NCI-H2196 treated with DMSO at 0.1 percent for 48 hours (cell line): Measurements from ENCODE around the gene FSTL5.

Experiments used
- DNase-seq: peaks from one replicate; lab custom pipeline; 2025; ENCODE audit not compliant: unreplicated experiment; lab: John Stamatoyannopoulos, UW

Gene FSTL5

DNA sequence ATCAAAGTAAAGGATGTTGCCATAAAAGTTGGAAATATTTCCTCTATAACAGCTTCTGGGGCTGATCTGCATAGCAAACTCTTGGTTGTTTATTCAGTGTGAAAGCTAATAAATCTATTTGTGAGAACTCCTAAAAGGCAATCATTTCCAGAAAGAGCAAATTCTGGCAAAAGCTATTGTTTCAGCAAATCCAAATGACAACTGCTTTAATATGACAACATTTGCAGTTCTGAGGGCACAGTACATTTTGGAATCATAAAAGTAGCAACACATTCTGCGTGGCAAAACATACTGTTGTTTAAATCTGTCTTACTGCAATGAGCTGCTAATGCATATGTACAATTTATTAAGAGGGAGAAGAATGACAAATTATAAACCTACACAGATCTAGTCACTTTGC, 818.1 kb downstream of the FSTL5 start:
- DNase-seq, result no peak

DNA sequence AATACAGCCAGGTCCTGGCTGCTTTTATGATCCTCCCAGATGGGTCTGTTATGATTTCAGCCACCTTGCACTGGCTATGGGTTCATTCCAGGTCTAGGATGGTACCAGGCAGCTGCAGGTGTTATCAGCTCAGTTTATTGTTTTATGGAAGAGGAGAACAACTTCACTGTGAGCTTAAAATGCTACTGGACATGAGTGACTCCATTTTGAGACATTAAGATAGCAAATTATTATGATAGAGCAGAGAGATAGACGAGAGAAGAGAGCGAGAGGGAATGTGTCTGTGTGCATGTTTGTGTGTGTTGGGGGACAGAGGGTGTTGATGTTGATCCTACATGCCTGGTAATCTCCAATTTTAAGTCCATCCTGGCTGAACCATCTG, 820.2 kb downstream of the FSTL5 start:
- DNase-seq, result no peak

- DNase-seq, result no peak
Observed at GRCh38 chr4:161342881-161343568, 820.8 kb downstream of the FSTL5 start.

DNA sequence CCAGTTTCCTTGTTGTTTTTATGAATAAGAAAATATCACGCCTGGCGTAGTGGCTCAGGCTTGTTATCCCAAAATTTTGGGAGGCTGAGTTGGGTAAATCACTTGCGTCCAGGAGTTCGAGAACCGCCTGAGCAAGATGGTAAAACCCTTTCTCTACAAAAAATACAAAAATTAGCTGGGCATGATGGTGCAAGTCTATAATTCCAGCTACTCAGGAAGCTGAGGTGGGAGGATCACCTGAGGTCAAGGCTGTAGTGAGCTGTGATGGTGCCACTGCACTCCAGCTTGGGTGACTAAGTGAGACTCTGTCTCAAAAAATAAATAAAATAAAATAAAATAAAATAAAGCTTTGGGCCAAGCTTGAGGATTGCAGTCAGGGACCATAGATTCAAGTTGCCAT, 827.2 kb downstream of the FSTL5 start:
- no peak for DNase-seq

- DNase-seq, result no peak
Observed at GRCh38 chr4:161336016-161336530, 827.7 kb downstream of the FSTL5 start.
